Aortic smooth muscle cell (primary cell): ENCODE data around the gene HOXC12. TPM values are rescaled to one million over a fixed set of nuclear protein-coding genes. Genes with fewer than 3 reads are reported as not detected.

Experiments used
- total RNA-seq: library from RNA; depleted of rRNA; stranded (reverse); fragments of >200 nt; gene quantifications from 2 replicates; pipeline ENCODE4 v1.2.3, GENCODE V29; 2014

Gene HOXC12, protein sequence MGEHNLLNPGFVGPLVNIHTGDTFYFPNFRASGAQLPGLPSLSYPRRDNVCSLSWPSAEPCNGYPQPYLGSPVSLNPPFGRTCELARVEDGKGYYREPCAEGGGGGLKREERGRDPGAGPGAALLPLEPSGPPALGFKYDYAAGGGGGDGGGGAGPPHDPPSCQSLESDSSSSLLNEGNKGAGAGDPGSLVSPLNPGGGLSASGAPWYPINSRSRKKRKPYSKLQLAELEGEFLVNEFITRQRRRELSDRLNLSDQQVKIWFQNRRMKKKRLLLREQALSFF
- total RNA-seq: not detected in 2 replicates

GRCh38 chr12:53954694-53955035 is at the start of gene HOXC12:
HOXC12 (plus strand) TSS chr12:53954903; CDS start chr12:53954930, 27 bp downstream.

DNA sequence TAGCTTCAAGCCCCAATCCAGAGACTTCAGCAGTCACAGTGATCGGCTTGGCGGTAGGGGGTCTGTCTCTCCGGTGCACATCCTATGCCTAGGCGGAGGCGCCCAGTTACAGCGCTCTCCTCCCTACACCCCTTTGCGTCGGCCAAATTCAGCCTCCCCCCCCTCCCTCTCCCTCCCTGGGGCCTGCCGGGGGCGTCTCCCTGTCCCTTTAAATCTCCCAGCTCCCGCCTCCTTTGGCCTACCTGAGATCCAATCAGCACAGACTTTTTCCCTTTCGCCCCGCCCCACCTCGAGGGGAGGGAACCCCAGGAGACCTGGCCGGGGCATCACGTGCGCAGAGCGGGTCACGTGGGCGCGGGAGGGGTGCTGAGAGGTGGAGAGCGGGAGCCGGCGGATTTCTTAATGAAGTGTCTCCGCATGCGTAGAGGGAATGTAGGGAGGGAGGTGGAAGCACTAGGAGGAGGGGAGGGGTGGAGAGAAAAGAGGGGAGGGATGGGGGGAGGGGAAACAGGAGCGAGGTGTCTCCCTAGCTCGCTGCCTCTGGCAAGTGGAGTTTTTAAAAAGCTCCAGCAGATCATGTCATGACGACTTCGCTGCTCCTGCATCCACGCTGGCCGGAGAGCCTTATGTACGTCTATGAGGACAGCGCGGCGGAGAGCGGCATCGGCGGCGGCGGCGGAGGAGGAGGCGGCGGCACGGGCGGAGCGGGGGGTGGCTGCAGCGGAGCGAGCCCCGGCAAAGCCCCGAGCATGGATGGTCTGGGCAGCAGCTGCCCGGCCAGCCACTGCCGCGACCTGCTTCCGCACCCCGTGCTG is 16.2 kb upstream of the HOXC12 start, which contains the start of gene HOXC13:
Gene HOXC13 (plus strand): TSS at position 506 of the 815 bp plus-strand sequence. CDS start 76 bp downstream, at position 582.

DNA sequence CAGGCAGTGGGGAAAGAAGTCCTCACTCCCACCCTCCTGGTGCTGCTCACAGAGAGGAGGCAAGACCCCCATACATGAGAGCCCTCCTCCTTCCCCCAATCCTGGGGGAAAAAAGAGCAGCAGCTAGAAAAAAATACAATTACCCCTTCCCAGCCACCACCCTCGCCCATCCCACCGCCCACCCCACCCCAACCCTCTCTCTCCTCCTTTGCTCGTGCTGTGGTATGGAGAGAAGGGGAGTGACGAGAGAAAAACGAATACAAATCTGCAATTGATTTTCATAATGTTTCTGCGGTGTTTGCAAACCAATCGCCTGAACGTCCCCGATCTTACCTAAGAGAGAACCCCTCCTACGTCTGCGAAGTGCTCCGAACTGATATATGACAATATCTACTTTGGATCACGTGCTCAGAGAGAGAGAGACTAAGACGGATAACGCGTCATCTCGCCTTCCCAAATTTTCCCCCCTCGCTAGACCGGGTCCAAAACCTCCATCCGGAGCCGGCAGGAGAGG is 18.1 kb downstream of the HOXC12 start, which contains the start of gene HOXC11:
Gene HOXC11 (plus strand): TSS at position 405 of the 514 bp plus-strand sequence. CDS start 116 bp downstream, outside the sequence.

DNA sequence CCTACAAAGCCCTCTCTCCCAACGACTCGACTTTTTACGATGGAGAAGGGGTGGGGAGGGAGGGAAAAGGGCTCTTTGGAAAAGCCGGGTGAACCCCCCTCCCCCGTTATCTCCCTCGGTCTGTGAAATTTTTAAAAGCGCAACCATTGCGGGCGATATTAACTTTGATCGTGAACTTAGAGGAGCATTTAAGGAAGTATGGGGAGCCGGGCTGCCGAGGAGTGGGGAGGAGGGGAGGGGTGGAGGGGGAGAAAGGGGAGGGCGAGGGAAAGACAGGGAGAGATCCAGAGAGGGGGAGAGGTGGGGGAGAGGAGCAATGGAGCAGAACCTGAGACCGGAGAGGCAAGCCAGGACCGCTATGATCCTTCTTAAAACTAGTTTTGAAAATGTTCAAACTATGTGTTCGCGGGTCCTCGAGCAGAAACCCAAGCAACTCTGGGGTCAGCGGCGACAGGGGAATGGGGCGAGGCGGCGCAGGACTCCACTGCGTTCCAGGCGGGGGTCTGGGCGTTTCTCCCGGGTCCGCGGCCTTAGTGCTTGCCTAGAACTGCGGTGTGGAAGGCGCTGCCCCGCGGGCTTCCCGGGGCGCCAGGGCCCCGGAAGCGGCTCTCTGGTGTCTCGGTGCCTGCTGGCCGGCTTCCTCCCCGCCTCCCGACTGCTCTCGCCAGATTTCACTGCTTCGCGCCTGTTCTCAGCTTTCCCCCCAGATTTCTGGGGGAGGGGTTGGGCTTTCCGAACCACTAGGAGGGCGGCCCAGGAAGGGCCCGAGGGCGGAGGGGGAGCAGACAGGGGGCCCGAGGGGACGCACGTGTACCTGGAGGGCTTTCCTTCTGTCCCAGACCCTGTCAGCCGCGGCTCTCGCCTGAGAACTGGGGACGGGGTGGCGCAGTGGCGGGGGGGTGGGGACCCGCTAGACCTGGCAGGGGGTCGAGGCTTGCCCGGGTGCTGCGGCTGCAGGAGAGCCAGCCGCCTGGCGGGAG is 19.7 kb downstream of the HOXC12 start, which contains the start of gene HOTAIR:
Gene HOTAIR (minus strand): TSS at position 871 of the 980 bp plus-strand sequence.

GRCh38 chr12:53984901-53985691 is 30.4 kb downstream of the HOXC12 start, which contains the start of gene HOXC10:
HOXC10 (plus strand) TSS chr12:53985146; CDS start chr12:53985260, 114 bp downstream.

GRCh38 chr12:54000116-54001114 is 45.7 kb downstream of the HOXC12 start, which contains the start of gene HOXC9:
HOXC9 (plus strand) TSS chr12:54000161; CDS start chr12:54000189, 28 bp downstream.

Other genes starting within 250 kb of the HOXC12 start
- 85.7 and 109 TPM in 2 replicates for gene CALCOCO1, start 227.5 kb upstream of the HOXC12 start, total RNA-seq
- gene CISTR, start 202.9 kb upstream of the HOXC12 start, total RNA-seq: not detected in 2 replicates
- not detected in 2 replicates for gene HOXC13, start 16.1 kb upstream of the HOXC12 start, total RNA-seq
- gene HOXC11, start 18.2 kb downstream of the HOXC12 start, total RNA-seq: not detected in 2 replicates
- not detected in 2 replicates for gene HOTAIR, start 20.1 kb downstream of the HOXC12 start, total RNA-seq
- gene HOXC10, start 30.2 kb downstream of the HOXC12 start, total RNA-seq: not detected in 2 replicates
- gene HOXC9, start 45.3 kb downstream of the HOXC12 start, total RNA-seq: not detected in 2 replicates
- not detected in 2 replicates for gene HOXC8, start 54.1 kb downstream of the HOXC12 start, total RNA-seq
- gene HOXC6, start 73.5 kb downstream of the HOXC12 start, total RNA-seq: not detected in 2 replicates
- gene HOXC5, start 78.1 kb downstream of the HOXC12 start, total RNA-seq: not detected in 2 replicates
- not detected in 2 replicates for gene HOXC4, start 98.9 kb downstream of the HOXC12 start, total RNA-seq
- gene SMUG1, start 234.1 kb downstream of the HOXC12 start, total RNA-seq: 18.4 and 20.1 TPM in 2 replicates